ENCODE data around the gene FAM221A.

FAM221A gene

GRCh38 chr7:23679898-23680413, at the start of gene FAM221A:
TSS of gene FAM221A (plus strand) at chr7:23680199. CDS start at chr7:23680219, 20 bp downstream.
- DNase-seq (ENCODE audit: low spot score) = peak; percentile 88
- peak; percentile 65 for TF ChIP-seq CTCF (IDR thresholded peaks at IDR 0.05; ENCODE audit: extremely low read depth, missing control alignments)

GRCh38 chr7:23633417-23633816, 46.6 kb upstream of the FAM221A start:
- no peak for DNase-seq (ENCODE audit: low spot score)
- TF ChIP-seq CTCF (IDR thresholded peaks at IDR 0.05; ENCODE audit: extremely low read depth, missing control alignments) = no peak

GRCh38 chr7:23645822-23646221, 34.2 kb upstream of the FAM221A start:
- DNase-seq (ENCODE audit: low spot score) = no peak
- TF ChIP-seq CTCF (IDR thresholded peaks at IDR 0.05; ENCODE audit: extremely low read depth, missing control alignments) = no peak

GRCh38 chr7:23653942-23654341, 26.1 kb upstream of the FAM221A start:
- no peak for TF ChIP-seq CTCF (IDR thresholded peaks at IDR 0.05; ENCODE audit: extremely low read depth, missing control alignments)
- DNase-seq (ENCODE audit: low spot score) = no peak

GRCh38 chr7:23654508-23654907, 25.5 kb upstream of the FAM221A start:
- DNase-seq (ENCODE audit: low spot score) = no peak
- TF ChIP-seq CTCF (IDR thresholded peaks at IDR 0.05; ENCODE audit: extremely low read depth, missing control alignments) = no peak

GRCh38 chr7:23655433-23655832, 24.6 kb upstream of the FAM221A start:
- DNase-seq (ENCODE audit: low spot score) = no peak
- TF ChIP-seq CTCF (IDR thresholded peaks at IDR 0.05; ENCODE audit: extremely low read depth, missing control alignments) = no peak

- TF ChIP-seq CTCF (IDR thresholded peaks at IDR 0.05; ENCODE audit: extremely low read depth, missing control alignments) = no peak
- no peak for DNase-seq (ENCODE audit: low spot score)
Observed at GRCh38 chr7:23658831-23659427, 21.1 kb upstream of the FAM221A start.

All from GM20000 (cell line).